Colonic mucosa (tissue), 4 donors: Measurements from ENCODE around the gene AKT1S1. TPM values are rescaled to one million over a fixed set of nuclear protein-coding genes. Genes with fewer than 3 reads are reported as not detected.

ENCODE experiments used
- DNase-seq: peaks from one replicate; pipeline ENCODE4 v3.0.0-alpha.2; 2020
- H3K27ac ChIP-seq: fragments of 200-600 bp; one replicate; pipeline ENCODE4 v1.8.0; 2021
- H3K27me3 ChIP-seq: fragments of 200-600 bp; one replicate; pipeline ENCODE4 v1.8.0; 2021
- H3K36me3 ChIP-seq: fragments of 200-600 bp; one replicate; pipeline ENCODE4 v1.8.0; 2021
- H3K4me1 ChIP-seq: fragments of 200-600 bp; one replicate; pipeline ENCODE4 v1.8.0; 2021; ENCODE audit warnings: mild to moderate bottlenecking
- H3K4me3 ChIP-seq: fragments of 200-600 bp; one replicate; pipeline ENCODE4 v1.8.0; 2021
- H3K9ac ChIP-seq, 2 donors: one replicate each; pipeline ENCODE4 v1.7.0; 2013; ENCODE audit warnings: control low read depth in 2 of 2, low read depth in 2 of 2, low read length in 2 of 2
- H3K9me3 ChIP-seq: fragments of 200-600 bp; one replicate; pipeline ENCODE4 v1.8.0; 2021
- intact Hi-C: fragments of 100-400 bp; cut with DNase I; formaldehyde crosslinking; loops from one replicate; pipeline ENCODE4 v1.14.1; 2022
- total RNA-seq, 2 donors: library from RNA; stranded (reverse); fragmentation: NEBNext Ultra II Directional in 1 of 2; extraction: Animal tissue kit (Norgen Biotek cat#: 25700) in 1 of 2; gene quantifications; one replicate each; pipeline ENCODE4 v1.2.1, GENCODE V29; 2021
- TF ChIP-seq, protein P1 (sequence below): fragments of 200-600 bp; IDR thresholded peaks from one replicate; pipeline ENCODE4 v1.8.0; 2022; ENCODE audit warnings: antibody characterized with exemption, mild to moderate bottlenecking
- donor health status: healthy.
- donor health status: DM: no; HTN: no; CAD: no.
- donor health status: DM: no; HTN: no; CAD: no.

AKT1S1 gene
- total RNA-seq, 2 donors from 2014 or later: 32.7 to 74.9 TPM

DNA sequence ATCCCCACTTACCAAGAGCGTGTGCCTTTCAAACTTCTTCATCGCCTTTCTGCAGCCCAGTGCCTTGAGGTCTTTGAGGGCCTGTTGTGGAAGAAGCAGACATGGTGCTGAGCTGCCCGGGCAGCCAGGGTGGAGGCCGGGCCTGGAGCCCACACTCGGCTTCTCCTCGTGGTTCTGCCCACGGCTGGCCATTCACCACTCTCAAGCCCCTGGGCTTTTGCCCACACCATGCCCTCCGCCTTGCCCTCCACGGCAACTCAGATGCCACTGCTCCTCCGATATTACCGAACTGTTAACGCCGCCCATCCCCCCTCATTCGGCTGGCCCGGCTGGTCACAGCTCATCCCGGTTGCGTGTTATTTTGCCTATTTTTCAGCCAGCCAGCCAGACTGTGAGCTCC is 14.2 kb upstream of the AKT1S1 start:
- H3K36me3 ChIP-seq: no peaks in the 10 kb centered on the region
- H3K9ac ChIP-seq: no peak overlapping the region
- DNase-seq: no peak
- intact Hi-C loops: no loop called here
- TF ChIP-seq, protein P1, sequence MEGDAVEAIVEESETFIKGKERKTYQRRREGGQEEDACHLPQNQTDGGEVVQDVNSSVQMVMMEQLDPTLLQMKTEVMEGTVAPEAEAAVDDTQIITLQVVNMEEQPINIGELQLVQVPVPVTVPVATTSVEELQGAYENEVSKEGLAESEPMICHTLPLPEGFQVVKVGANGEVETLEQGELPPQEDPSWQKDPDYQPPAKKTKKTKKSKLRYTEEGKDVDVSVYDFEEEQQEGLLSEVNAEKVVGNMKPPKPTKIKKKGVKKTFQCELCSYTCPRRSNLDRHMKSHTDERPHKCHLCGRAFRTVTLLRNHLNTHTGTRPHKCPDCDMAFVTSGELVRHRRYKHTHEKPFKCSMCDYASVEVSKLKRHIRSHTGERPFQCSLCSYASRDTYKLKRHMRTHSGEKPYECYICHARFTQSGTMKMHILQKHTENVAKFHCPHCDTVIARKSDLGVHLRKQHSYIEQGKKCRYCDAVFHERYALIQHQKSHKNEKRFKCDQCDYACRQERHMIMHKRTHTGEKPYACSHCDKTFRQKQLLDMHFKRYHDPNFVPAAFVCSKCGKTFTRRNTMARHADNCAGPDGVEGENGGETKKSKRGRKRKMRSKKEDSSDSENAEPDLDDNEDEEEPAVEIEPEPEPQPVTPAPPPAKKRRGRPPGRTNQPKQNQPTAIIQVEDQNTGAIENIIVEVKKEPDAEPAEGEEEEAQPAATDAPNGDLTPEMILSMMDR: no peak
- no peaks in the 10 kb centered on the region for H3K27me3 ChIP-seq
- H3K4me3 ChIP-seq: no peak overlapping the region
- H3K27ac ChIP-seq: no peak overlapping the region
- H3K9me3 ChIP-seq: no peaks in the 10 kb centered on the region
- peaks cover 4% of the 10 kb centered on the region for H3K4me1 ChIP-seq

DNA sequence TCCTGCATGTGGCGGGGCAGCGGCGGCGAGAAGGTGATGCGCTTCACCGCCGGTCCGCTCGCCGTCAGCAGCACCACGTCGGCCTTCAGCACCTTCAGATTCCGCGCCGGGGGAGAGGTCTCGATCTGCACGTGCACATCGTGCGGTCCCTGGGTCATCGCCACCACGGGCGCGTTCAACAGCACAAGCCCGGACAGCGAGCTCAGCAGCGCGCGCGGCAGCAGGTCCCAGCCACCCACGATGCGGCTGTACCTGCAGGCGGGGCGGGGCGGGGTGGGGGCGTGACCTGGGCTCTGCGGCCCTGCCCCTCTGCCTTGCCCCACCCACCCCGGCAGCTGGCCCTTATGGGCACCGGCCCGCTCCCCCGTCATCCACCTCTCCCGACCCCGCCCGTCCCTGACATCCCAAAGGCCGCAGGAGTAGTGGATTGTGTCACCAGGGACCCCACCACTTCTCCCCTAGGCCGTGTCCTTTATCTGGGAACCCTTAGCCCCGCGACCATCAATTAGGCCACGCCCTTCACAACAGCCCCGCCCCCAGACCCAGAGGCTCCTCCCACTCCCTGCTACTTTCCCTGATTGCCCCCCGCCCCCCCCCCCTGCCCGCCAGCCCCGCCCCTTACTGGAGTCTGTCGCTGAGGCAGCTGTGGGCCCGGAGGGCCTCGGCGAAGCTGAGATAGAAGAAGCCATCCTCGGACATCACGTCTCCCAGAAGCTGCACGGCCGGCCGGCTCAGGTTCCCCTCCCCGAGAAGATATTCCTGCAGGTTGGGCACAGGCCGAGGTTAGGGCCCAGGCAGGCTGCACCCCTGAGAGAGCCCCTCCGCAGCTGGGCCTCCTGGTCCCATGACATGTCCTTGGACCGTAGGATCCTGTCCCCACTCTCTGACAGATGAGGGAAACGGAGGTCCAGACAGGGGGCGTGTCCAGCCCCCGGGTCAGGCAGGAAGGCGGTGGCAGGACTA is 13.5 kb upstream of the AKT1S1 start:
- peak overlapping the region in 1 of 2 donors; percentile 35 for H3K9ac ChIP-seq
- H3K4me1 ChIP-seq: peaks cover 4% of the 10 kb centered on the region
- intact Hi-C loops: no loop called here
- no peaks in the 10 kb centered on the region for H3K27me3 ChIP-seq
- TF ChIP-seq, protein P1: no peak
- peak overlapping the region; percentile 41 for H3K4me3 ChIP-seq
- no peaks in the 10 kb centered on the region for H3K36me3 ChIP-seq
- DNase-seq: peak; percentile 69
- no peaks in the 10 kb centered on the region for H3K9me3 ChIP-seq
- H3K27ac ChIP-seq: no peak overlapping the region

DNA sequence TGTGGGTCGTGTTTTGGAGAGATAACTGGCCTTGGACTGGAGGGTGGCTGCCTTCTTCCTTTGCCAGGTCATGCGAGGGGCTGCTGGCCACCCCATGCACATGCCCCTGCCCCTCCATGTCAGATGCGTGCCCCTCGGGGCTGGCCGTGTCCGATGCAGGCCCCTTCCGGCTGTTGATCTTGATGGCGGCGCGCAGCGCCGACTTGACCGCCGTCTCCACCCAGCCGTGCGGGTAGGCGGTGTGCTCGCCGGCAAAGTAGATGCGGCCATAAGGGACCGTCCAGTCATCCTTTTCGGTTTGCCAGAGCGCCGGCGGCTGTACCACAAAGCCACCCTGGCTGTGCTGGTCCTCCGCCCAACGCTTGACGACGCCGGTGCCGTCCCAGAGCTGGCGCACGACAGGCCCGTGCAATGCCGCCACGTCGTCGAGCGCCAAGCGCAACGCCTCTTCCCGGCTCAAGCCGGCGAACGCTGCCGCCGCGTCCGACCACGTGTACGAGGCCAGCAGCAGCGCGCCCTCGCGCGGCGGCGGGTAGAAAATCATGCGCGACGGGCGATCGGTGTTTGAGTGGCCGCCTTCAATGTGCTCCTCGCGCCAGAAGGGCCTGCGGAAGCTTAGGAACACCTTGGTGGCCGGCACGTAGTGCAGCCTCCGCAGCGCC is 12.7 kb upstream of the AKT1S1 start:
- H3K4me1 ChIP-seq: peaks cover 4% of the 10 kb centered on the region
- intact Hi-C loops: no loop called here
- no peak overlapping the region for H3K27ac ChIP-seq
- no peaks in the 10 kb centered on the region for H3K27me3 ChIP-seq
- peak overlapping the region in 1 of 2 donors; percentile 35 for H3K9ac ChIP-seq
- H3K4me3 ChIP-seq: peak overlapping the region; percentile 41
- no peaks in the 10 kb centered on the region for H3K9me3 ChIP-seq
- TF ChIP-seq, protein P1: peak; percentile 81
- DNase-seq: peak; percentile 78
- H3K36me3 ChIP-seq: no peaks in the 10 kb centered on the region

DNA sequence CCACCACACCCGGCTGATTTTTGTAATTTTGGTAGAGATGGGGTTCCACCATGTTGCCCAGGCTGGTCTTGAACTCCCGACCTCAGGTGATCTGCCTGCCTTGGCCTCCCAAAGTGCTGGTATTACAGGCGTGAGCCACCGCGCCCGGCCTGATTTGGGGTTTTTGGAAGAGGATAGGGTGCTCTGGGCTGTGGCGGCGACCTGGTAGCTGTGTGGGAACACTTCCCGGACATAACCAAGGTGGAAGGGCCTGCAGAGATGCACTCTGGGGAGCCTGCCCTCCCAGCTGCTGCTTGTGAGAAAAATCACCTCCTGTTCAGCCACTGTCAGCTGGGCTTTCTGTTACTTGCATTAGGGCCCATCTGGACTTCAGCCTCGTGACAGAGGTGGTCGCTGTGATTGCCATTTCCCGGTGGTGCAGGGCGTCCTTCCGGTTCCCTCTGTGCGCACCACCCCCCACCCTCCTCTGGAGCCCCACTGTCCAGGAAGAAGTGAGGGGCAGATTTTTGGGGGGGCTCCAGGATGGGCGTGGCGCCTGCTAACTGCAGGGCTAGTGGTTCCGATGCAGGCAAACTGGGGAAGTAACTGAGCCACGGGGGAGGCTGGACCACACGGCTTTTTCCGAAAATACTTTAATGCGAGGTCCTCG is 12.0 kb upstream of the AKT1S1 start:
- peaks cover 4% of the 10 kb centered on the region for H3K4me1 ChIP-seq
- peaks cover 2% of the 10 kb centered on the region for H3K36me3 ChIP-seq
- TF ChIP-seq, protein P1: no peak
- H3K27me3 ChIP-seq: no peaks in the 10 kb centered on the region
- no peak overlapping the region for H3K4me3 ChIP-seq
- no peaks in the 10 kb centered on the region for H3K9me3 ChIP-seq
- no peak overlapping the region for H3K27ac ChIP-seq
- intact Hi-C loops: no loop called here
- no peak for DNase-seq
- no peak overlapping the region for H3K9ac ChIP-seq

DNA sequence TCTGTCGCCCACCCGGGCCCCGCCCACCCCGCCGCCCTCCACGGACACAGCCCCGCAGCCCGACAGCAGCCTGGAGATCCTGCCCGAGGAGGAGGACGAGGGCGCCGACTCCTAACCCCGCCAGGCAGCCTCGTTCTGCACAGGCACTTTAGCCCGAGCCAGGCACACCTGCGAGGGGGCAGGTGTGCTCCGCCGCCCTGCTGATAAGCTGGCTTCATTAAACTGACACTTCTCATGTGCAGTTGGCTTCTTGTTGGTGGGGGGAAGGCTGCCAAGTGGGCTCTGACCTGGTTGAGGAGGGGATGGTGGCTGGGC is 11.3 kb upstream of the AKT1S1 start:
- no peak for DNase-seq
- Histone ChIP-seq H3K9ac (no peak overlapping the region), H3K36me3 (peaks cover 6% of the 10 kb centered on the region), H3K4me3 (no peak overlapping the region), H3K4me1 (peaks cover 4% of the 10 kb centered on the region), H3K27me3 (no peaks in the 10 kb centered on the region), H3K9me3 (no peaks in the 10 kb centered on the region), H3K27ac (no peak overlapping the region)
- intact Hi-C loops: no loop called here
- TF ChIP-seq, protein P1: no peak
